SK-N-SH (cell line): Measurements from ENCODE around the gene AHCYL1.

Experiments used
- CHD2 ChIP-seq: fragments of 150-350 bp; IDR thresholded peaks from 2 replicates; pipeline ENCODE4 v1.6.1; 2018; ENCODE audit warnings: low read length; ENCODE audit not compliant: partially characterized antibody
- POLR2AphosphoS5 ChIP-seq: IDR thresholded peaks from 2 replicates; pipeline ENCODE4 v1.6.1; 2012; ENCODE audit warnings: low read depth, low read length
- RAD21 ChIP-seq: IDR thresholded peaks from 2 replicates; pipeline ENCODE4 v1.6.1; 2012; ENCODE audit warnings: mild to moderate bottlenecking, low read length
- TEAD4 ChIP-seq: IDR thresholded peaks from 2 replicates; pipeline ENCODE4 v1.4.0; 2012; ENCODE audit warnings: mild to moderate bottlenecking, borderline replicate concordance; ENCODE audit not compliant: insufficient read depth
- TF ChIP-seq, protein P1 (sequence below): IDR thresholded peaks from 2 replicates; pipeline ENCODE4 v1.4.0; 2012; ENCODE audit warnings: low read depth, borderline replicate concordance

- TF ChIP-seq, protein P1, sequence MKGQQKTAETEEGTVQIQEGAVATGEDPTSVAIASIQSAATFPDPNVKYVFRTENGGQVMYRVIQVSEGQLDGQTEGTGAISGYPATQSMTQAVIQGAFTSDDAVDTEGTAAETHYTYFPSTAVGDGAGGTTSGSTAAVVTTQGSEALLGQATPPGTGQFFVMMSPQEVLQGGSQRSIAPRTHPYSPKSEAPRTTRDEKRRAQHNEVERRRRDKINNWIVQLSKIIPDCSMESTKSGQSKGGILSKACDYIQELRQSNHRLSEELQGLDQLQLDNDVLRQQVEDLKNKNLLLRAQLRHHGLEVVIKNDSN, result no peak
- TF ChIP-seq TEAD4, result no peak
- no peak for TF ChIP-seq RAD21
- no peak for TF ChIP-seq CHD2
- TF ChIP-seq POLR2AphosphoS5, result no peak
Measured at GRCh38 chr1:110043016-110043415, 58.5 kb downstream of the AHCYL1 start.
